ENCODE measurements around the gene LCN2.

LCN2 gene

DNA sequence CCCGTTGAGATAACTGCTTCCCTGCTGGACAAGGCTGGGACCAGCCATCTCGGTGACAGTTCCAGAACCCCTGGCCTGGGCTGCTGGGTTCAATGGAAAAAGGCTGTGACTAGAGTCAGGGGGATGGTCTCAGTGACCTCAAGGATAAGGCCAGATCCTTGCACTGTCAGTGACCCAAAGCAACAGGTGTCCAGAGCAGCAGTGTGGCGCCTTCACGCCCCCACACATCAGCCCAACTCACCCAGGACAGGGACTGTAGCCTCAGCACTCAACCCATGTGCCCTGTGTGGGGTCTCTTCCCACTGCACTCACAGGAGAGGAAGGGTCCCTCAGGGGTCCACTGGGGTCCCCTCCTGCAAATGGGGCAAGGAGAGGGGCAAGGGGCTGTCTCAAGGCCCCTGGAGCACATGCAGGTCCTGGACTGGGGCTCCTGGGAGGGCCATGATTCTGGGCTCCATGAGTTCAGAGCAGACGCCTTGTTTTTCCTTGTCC, 698 bp upstream of the LCN2 start:
- Histone ChIP-seq H3K4me3 (ENCODE audit: low read length, poor library complexity, severe bottlenecking) (no peak overlapping the region), H3K9me2 (replicated peaks; ENCODE audit: low read depth, low read length) (no peaks in the 10 kb centered on the region), H4K20me1 (ENCODE audit: insufficient read depth, low read length, poor library complexity, severe bottlenecking) (no peaks in the 10 kb centered on the region), H3K9me3 (ENCODE audit: insufficient read depth, low read depth, low read length) (no peaks in the 10 kb centered on the region), H3K4me2 (ENCODE audit: low read depth, low read length, poor library complexity, severe bottlenecking) (no peak overlapping the region), H3K9ac (ENCODE audit: low read depth, low read length, poor library complexity, severe bottlenecking) (no peak overlapping the region), H3K27me3 (ENCODE audit: insufficient read depth, low read length, poor library complexity, severe bottlenecking) (no peaks in the 10 kb centered on the region), H2AFZ (ENCODE audit: low read length) (no peak overlapping the region), H3K4me1 (ENCODE audit: insufficient read depth, low read length, poor library complexity, severe bottlenecking) (peaks cover 5% of the 10 kb centered on the region), H3F3A (ENCODE audit: low read depth) (no peaks in the 10 kb centered on the region), H3K79me2 (ENCODE audit: insufficient read depth, low read length) (no peaks in the 10 kb centered on the region), H3K36me3 (ENCODE audit: insufficient read depth, low read length) (no peaks in the 10 kb centered on the region)
- no peak for TF ChIP-seq EZH2phosphoT487 (IDR thresholded peaks at IDR 0.05; ENCODE audit: borderline replicate concordance)

DNA sequence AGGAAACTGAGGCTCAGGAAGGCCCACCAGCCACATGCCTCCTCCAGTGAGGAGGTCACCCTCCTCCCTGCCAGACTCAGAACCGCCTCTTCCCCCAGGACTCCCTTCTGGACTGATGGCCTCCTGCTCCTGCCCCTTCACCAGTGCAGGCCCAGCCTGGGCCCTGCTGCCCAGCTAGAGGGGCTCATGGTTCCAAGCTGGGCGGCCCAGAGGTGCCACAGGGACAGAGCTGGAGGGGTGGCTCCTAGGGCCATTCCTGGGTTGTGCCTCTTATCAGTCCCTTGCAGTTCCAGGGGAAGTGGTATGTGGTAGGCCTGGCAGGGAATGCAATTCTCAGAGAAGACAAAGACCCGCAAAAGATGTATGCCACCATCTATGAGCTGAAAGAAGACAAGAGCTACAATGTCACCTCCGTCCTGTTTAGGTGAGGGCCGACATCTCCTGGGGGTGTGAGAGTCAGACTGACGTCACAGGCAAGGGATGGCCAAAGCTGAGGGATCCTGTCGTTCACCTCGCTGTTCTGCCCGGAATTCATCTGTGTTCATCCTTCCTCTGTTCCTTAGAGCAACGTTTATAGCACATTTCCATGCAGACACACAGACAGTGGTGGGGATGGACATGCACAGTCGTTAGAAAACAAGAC, 819 bp downstream of the LCN2 start:
- no peak overlapping the region for H3K4me2 ChIP-seq (ENCODE audit: low read depth, low read length, poor library complexity, severe bottlenecking)
- H3K4me1 ChIP-seq (ENCODE audit: insufficient read depth, low read length, poor library complexity, severe bottlenecking) = peaks cover 5% of the 10 kb centered on the region
- no peak overlapping the region for H3K9ac ChIP-seq (ENCODE audit: low read depth, low read length, poor library complexity, severe bottlenecking)
- H3K9me3 ChIP-seq (ENCODE audit: insufficient read depth, low read depth, low read length) = no peaks in the 10 kb centered on the region
- H4K20me1 ChIP-seq (ENCODE audit: insufficient read depth, low read length, poor library complexity, severe bottlenecking) = no peaks in the 10 kb centered on the region
- no peaks in the 10 kb centered on the region for H3K9me2 ChIP-seq (replicated peaks; ENCODE audit: low read depth, low read length)
- H3F3A ChIP-seq (ENCODE audit: low read depth) = no peaks in the 10 kb centered on the region
- TF ChIP-seq EZH2phosphoT487 (IDR thresholded peaks at IDR 0.05; ENCODE audit: borderline replicate concordance) = no peak
- TF ChIP-seq, protein P1, sequence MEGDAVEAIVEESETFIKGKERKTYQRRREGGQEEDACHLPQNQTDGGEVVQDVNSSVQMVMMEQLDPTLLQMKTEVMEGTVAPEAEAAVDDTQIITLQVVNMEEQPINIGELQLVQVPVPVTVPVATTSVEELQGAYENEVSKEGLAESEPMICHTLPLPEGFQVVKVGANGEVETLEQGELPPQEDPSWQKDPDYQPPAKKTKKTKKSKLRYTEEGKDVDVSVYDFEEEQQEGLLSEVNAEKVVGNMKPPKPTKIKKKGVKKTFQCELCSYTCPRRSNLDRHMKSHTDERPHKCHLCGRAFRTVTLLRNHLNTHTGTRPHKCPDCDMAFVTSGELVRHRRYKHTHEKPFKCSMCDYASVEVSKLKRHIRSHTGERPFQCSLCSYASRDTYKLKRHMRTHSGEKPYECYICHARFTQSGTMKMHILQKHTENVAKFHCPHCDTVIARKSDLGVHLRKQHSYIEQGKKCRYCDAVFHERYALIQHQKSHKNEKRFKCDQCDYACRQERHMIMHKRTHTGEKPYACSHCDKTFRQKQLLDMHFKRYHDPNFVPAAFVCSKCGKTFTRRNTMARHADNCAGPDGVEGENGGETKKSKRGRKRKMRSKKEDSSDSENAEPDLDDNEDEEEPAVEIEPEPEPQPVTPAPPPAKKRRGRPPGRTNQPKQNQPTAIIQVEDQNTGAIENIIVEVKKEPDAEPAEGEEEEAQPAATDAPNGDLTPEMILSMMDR (conservative IDR thresholded peaks at IDR 0.05; ENCODE audit: low read length) = no peak
- H2AFZ ChIP-seq (ENCODE audit: low read length) = peak overlapping the region; percentile 58
- H3K27me3 ChIP-seq (ENCODE audit: insufficient read depth, low read length, poor library complexity, severe bottlenecking) = no peaks in the 10 kb centered on the region
- H3K4me3 ChIP-seq (ENCODE audit: low read length, poor library complexity, severe bottlenecking) = no peak overlapping the region
- H3K36me3 ChIP-seq (ENCODE audit: insufficient read depth, low read length) = no peaks in the 10 kb centered on the region
- no peaks in the 10 kb centered on the region for H3K79me2 ChIP-seq (ENCODE audit: insufficient read depth, low read length)

DNA sequence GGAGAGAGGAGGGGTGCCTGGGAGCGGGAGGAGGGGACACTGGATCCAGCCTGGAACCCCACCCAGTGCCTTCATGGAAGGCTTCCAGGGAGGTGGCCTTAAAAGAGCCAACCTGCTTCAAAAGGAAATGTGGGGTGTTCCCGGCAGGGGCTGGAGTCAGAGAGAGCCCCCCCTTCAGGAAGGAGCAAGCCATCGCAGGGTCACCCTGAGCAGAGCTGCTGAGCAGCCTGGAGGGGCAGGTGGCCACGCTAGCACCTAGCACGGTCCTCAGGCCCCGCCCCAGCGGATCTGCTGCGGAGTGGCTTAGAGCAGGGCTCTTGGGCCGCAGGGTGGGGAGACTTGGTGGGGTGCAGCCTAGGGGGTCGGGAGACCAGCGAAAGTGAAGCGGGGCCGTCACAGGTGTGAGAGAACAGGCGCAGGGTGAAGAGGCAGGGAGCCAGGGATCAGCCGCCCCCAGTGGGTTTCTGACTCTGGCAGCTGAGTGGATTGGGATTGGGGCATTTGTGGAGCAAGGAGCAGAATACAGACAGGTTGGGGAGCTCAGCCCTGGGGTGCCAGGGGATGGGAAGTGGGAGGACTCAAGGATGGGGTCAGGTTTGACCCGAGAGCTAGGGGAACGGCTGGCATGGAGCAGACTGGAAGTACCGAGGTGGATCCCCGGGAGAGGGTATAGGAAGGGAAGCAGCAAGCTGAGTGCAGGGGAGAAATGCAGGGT, 1.5 kb downstream of the LCN2 start:
- H3K36me3 ChIP-seq (ENCODE audit: insufficient read depth, low read length) = no peaks in the 10 kb centered on the region
- H3K79me2 ChIP-seq (ENCODE audit: insufficient read depth, low read length) = no peaks in the 10 kb centered on the region
- peak overlapping the region; percentile 58 for H2AFZ ChIP-seq (ENCODE audit: low read length)
- no peaks in the 10 kb centered on the region for H4K20me1 ChIP-seq (ENCODE audit: insufficient read depth, low read length, poor library complexity, severe bottlenecking)
- peaks cover 5% of the 10 kb centered on the region for H3K4me1 ChIP-seq (ENCODE audit: insufficient read depth, low read length, poor library complexity, severe bottlenecking)
- H3K9ac ChIP-seq (ENCODE audit: low read depth, low read length, poor library complexity, severe bottlenecking) = no peak overlapping the region
- H3K9me2 ChIP-seq (replicated peaks; ENCODE audit: low read depth, low read length) = no peaks in the 10 kb centered on the region
- no peak for TF ChIP-seq EZH2phosphoT487 (IDR thresholded peaks at IDR 0.05; ENCODE audit: borderline replicate concordance)
- TF ChIP-seq, protein P1 (conservative IDR thresholded peaks at IDR 0.05; ENCODE audit: low read length) = peak; percentile 65
- no peaks in the 10 kb centered on the region for H3F3A ChIP-seq (ENCODE audit: low read depth)
- H3K9me3 ChIP-seq (ENCODE audit: insufficient read depth, low read depth, low read length) = no peaks in the 10 kb centered on the region
- no peak overlapping the region for H3K4me2 ChIP-seq (ENCODE audit: low read depth, low read length, poor library complexity, severe bottlenecking)
- H3K27me3 ChIP-seq (ENCODE audit: insufficient read depth, low read length, poor library complexity, severe bottlenecking) = no peaks in the 10 kb centered on the region
- H3K4me3 ChIP-seq (ENCODE audit: low read length, poor library complexity, severe bottlenecking) = no peak overlapping the region

Data from Loucy (cell line).